CD8-positive, alpha-beta memory T cell (primary cell): ENCODE results near the gene MASP1. TPM values are rescaled to one million over a fixed set of nuclear protein-coding genes. Genes with fewer than 3 reads are reported as not detected.

Experiments
- CTCF ChIA-PET: fragments of 350-600 bp; sonication (Branson Sonifier 250); formaldehyde crosslinking; loops from one replicate; lab custom pipeline; 2021; ENCODE audit warnings: antibody characterized with exemption; lab: Charles Lee
- POLR2A ChIA-PET: fragments of 350-600 bp; sonication (Branson Sonifier 250); formaldehyde crosslinking; loops from one replicate; lab custom pipeline; 2021; ENCODE audit warnings: antibody characterized with exemption; lab: Charles Lee
- DNase-seq, 5 donors: peaks; one replicate each; pipeline versions ENCODE4 v3.0.0 to v3.0.0-alpha.2; 2020 to 2022; ENCODE audit warnings: mixed read lengths in 1 of 5
- H3K27ac ChIP-seq: one replicate; pipeline ENCODE4 v1.7.0; 2013; ENCODE audit warnings: low read depth, mild to moderate bottlenecking, low read length, moderate library complexity
- H3K27me3 ChIP-seq: 2 replicates; pipeline ENCODE4 v1.7.0; 2013; ENCODE audit warnings: low read length, mild to moderate bottlenecking; ENCODE audit not compliant: insufficient read depth, poor library complexity, severe bottlenecking
- H3K36me3 ChIP-seq: 2 replicates; pipeline ENCODE4 v1.7.0; 2013; ENCODE audit warnings: mild to moderate bottlenecking, low read length, moderate library complexity; ENCODE audit not compliant: insufficient read depth
- H3K4me1 ChIP-seq: 2 replicates; pipeline ENCODE4 v1.7.0; 2013; ENCODE audit warnings: mild to moderate bottlenecking, low read length, moderate library complexity; ENCODE audit not compliant: insufficient read depth
- H3K4me3 ChIP-seq: 2 replicates; pipeline ENCODE4 v1.7.0; 2013; ENCODE audit warnings: mild to moderate bottlenecking, low read length
- H3K9me3 ChIP-seq: 2 replicates; pipeline ENCODE4 v1.7.0; 2013; ENCODE audit warnings: mild to moderate bottlenecking, low read length
- H3K27ac Mint-ChIP-seq, 8 donors: one replicate each; pipeline ENCODE4 v1.8.0; 2020 to 2021; ENCODE audit warnings: mixed read lengths in 8 of 8, mild to moderate bottlenecking in 6 of 8, inconsistent platforms in 3 of 8, moderate library complexity in 3 of 8
- H3K27me3 Mint-ChIP-seq, 2 donors: one replicate each; pipeline ENCODE4 v1.8.0; 2020 to 2021; ENCODE audit warnings: mixed read lengths in 2 of 2, mild to moderate bottlenecking in 1 of 2, moderate library complexity in 1 of 2
- H3K36me3 Mint-ChIP-seq, 3 donors: one replicate each; pipeline ENCODE4 v1.8.0; 2020 to 2021; ENCODE audit warnings: mixed read lengths in 3 of 3, inconsistent platforms in 1 of 3, mild to moderate bottlenecking in 1 of 3
- H3K4me1 Mint-ChIP-seq, 3 donors: one replicate each; pipeline ENCODE4 v1.8.0; 2020 to 2021; ENCODE audit warnings: mixed read lengths in 3 of 3, inconsistent platforms in 1 of 3, mild to moderate bottlenecking in 1 of 3
- H3K4me3 Mint-ChIP-seq, 7 donors: one replicate each; pipeline ENCODE4 v1.8.0; 2020 to 2021; ENCODE audit warnings: mixed read lengths in 7 of 7, mild to moderate bottlenecking in 6 of 7, moderate library complexity in 4 of 7, inconsistent platforms in 2 of 7
- H3K9me3 Mint-ChIP-seq, 5 donors: one replicate each; pipeline ENCODE4 v1.8.0; 2020 to 2022; ENCODE audit warnings: mixed read lengths in 5 of 5, mild to moderate bottlenecking in 3 of 5, moderate library complexity in 2 of 5, inconsistent platforms in 1 of 5
- polyA plus RNA-seq: library from polyadenylated mRNA; unstranded; fragments of 300-500 nt; fragmentation: Illumina TruSeq; gene quantifications from one replicate; pipeline ENCODE4 v1.2.3, GENCODE V29; 2021
- total RNA-seq, 2 experiments: library from RNA; stranded (reverse); gene quantifications; one replicate each; pipeline ENCODE4 v1.2.3, GENCODE V29; 2021

MASP1 gene
- total and polyA plus RNA-seq, 3 experiments from 2014 or later: not detected

GRCh38 chr3:187269486-187269885 lies 22.1 kb downstream of the MASP1 start:
- H3K27ac ChIP-seq: no peak overlapping the region
- no peak overlapping the region for H3K4me3 ChIP-seq
- Mint-ChIP-seq H3K4me1 (no peaks in the 10 kb centered on the region), H3K9me3 (peaks cover 1 to 7% (median 4%) of the 10 kb centered on the region in 5 donors), H3K4me3 (no peak overlapping the region), H3K27ac (no peak overlapping the region), H3K27me3 (peaks cover 25 to 60% of the 10 kb centered on the region in 2 donors), H3K36me3 (peaks cover 0 to 13% (median 0%) of the 10 kb centered on the region in 3 donors)
- ChIA-PET CTCF (no interaction called here), POLR2A (no interaction called here)
- DNase-seq: no peak
- H3K4me1 ChIP-seq: no peaks in the 10 kb centered on the region
- no peaks in the 10 kb centered on the region for H3K9me3 ChIP-seq
- H3K27me3 ChIP-seq: no peaks in the 10 kb centered on the region
- no peaks in the 10 kb centered on the region for H3K36me3 ChIP-seq

GRCh38 chr3:187267306-187267705 lies 24.2 kb downstream of the MASP1 start:
- Histone ChIP-seq H3K27me3 (no peaks in the 10 kb centered on the region), H3K27ac (no peak overlapping the region), H3K36me3 (no peaks in the 10 kb centered on the region), H3K9me3 (no peaks in the 10 kb centered on the region), H3K4me1 (no peaks in the 10 kb centered on the region), H3K4me3 (no peak overlapping the region)
- Mint-ChIP-seq H3K4me1 (no peaks in the 10 kb centered on the region), H3K27me3 (peaks cover 25 to 66% of the 10 kb centered on the region in 2 donors), H3K9me3 (peaks cover 1 to 7% (median 4%) of the 10 kb centered on the region in 5 donors), H3K4me3 (no peak overlapping the region), H3K36me3 (peaks cover 0 to 13% (median 0%) of the 10 kb centered on the region in 3 donors), H3K27ac (no peak overlapping the region)
- no peak for DNase-seq
- CTCF ChIA-PET: no interaction called here
- POLR2A ChIA-PET: no interaction called here

- ChIA-PET CTCF (interaction anchor here (1.1 kb wide), 1 partner anchor 10 kb away, joined by 4 read pairs; no protein-coding TSS in a partner anchor), POLR2A (no interaction called here)
- Mint-ChIP-seq H3K9me3 (peaks cover 1 to 7% (median 4%) of the 10 kb centered on the region in 5 donors), H3K27ac (peak overlapping the region in 1 of 8 donors; percentile 30), H3K4me1 (no peaks in the 10 kb centered on the region), H3K36me3 (peaks cover 0 to 13% (median 0%) of the 10 kb centered on the region in 3 donors), H3K27me3 (peaks cover 28 to 67% of the 10 kb centered on the region in 2 donors), H3K4me3 (no peak overlapping the region)
- Histone ChIP-seq H3K9me3 (no peaks in the 10 kb centered on the region), H3K4me1 (no peaks in the 10 kb centered on the region), H3K27me3 (no peaks in the 10 kb centered on the region), H3K36me3 (no peaks in the 10 kb centered on the region), H3K4me3 (no peak overlapping the region), H3K27ac (no peak overlapping the region)
- DNase-seq: no peak
These were observed 24.8 kb downstream of the MASP1 start for GRCh38 chr3:187266691-187267090.

GRCh38 chr3:187265461-187265955 lies 26.0 kb downstream of the MASP1 start:
- Histone ChIP-seq H3K9me3 (no peaks in the 10 kb centered on the region), H3K4me1 (no peaks in the 10 kb centered on the region), H3K36me3 (no peaks in the 10 kb centered on the region), H3K27ac (no peak overlapping the region), H3K4me3 (no peak overlapping the region), H3K27me3 (no peaks in the 10 kb centered on the region)
- DNase-seq: no peak
- H3K9me3 Mint-ChIP-seq: peaks cover 1 to 7% (median 4%) of the 10 kb centered on the region in 5 donors
- ChIA-PET POLR2A (no interaction called here), CTCF (interaction anchor here (1.1 to 2.1 kb wide), 2 partner anchors 11 to 15 kb away, joined by 4 to 5 read pairs; no protein-coding TSS in a partner anchor)
- H3K27me3 Mint-ChIP-seq: peaks cover 25 to 73% of the 10 kb centered on the region in 2 donors
- H3K27ac Mint-ChIP-seq: no peak overlapping the region
- H3K4me1 Mint-ChIP-seq: no peaks in the 10 kb centered on the region
- no peak overlapping the region for H3K4me3 Mint-ChIP-seq
- H3K36me3 Mint-ChIP-seq: peaks cover 0 to 11% (median 0%) of the 10 kb centered on the region in 3 donors

GRCh38 chr3:187264911-187265310 lies 26.6 kb downstream of the MASP1 start:
- Mint-ChIP-seq H3K27ac (no peak overlapping the region), H3K4me3 (no peak overlapping the region), H3K4me1 (no peaks in the 10 kb centered on the region), H3K27me3 (peaks cover 21 to 69% of the 10 kb centered on the region in 2 donors), H3K9me3 (peaks cover under 1 to 7% (median 4%) of the 10 kb centered on the region in 5 donors), H3K36me3 (peaks cover 0 to 7% (median 0%) of the 10 kb centered on the region in 3 donors)
- H3K4me3 ChIP-seq: no peak overlapping the region
- no peaks in the 10 kb centered on the region for H3K27me3 ChIP-seq
- POLR2A ChIA-PET: no interaction called here
- no peaks in the 10 kb centered on the region for H3K4me1 ChIP-seq
- H3K36me3 ChIP-seq: no peaks in the 10 kb centered on the region
- DNase-seq: no peak
- H3K27ac ChIP-seq: no peak overlapping the region
- CTCF ChIA-PET: interaction anchor here (2.1 kb wide), 1 partner anchor 14 kb away, joined by 5 read pairs; no protein-coding TSS in a partner anchor
- H3K9me3 ChIP-seq: no peaks in the 10 kb centered on the region

GRCh38 chr3:187264021-187264420 lies 27.5 kb downstream of the MASP1 start:
- no peaks in the 10 kb centered on the region for H3K4me1 Mint-ChIP-seq
- peaks cover 0 to 2% (median under 1%) of the 10 kb centered on the region in 5 donors for H3K9me3 Mint-ChIP-seq
- DNase-seq: no peak
- Histone ChIP-seq H3K4me1 (no peaks in the 10 kb centered on the region), H3K9me3 (no peaks in the 10 kb centered on the region), H3K4me3 (no peak overlapping the region), H3K27me3 (no peaks in the 10 kb centered on the region), H3K27ac (no peak overlapping the region), H3K36me3 (no peaks in the 10 kb centered on the region)
- CTCF ChIA-PET: interaction anchor here (2.1 kb wide), 1 partner anchor 13 kb away, joined by 5 read pairs; no protein-coding TSS in a partner anchor
- POLR2A ChIA-PET: no interaction called here
- H3K4me3 Mint-ChIP-seq: no peak overlapping the region
- H3K36me3 Mint-ChIP-seq: no peaks in the 10 kb centered on the region
- H3K27me3 Mint-ChIP-seq: peaks cover 20 to 63% of the 10 kb centered on the region in 2 donors
- H3K27ac Mint-ChIP-seq: no peak overlapping the region

GRCh38 chr3:187263270-187263669 lies 28.3 kb downstream of the MASP1 start:
- H3K4me1 ChIP-seq: no peaks in the 10 kb centered on the region
- H3K4me3 ChIP-seq: no peak overlapping the region
- H3K36me3 ChIP-seq: no peaks in the 10 kb centered on the region
- no peak overlapping the region for H3K4me3 Mint-ChIP-seq
- peaks cover 20 to 63% of the 10 kb centered on the region in 2 donors for H3K27me3 Mint-ChIP-seq
- H3K27ac ChIP-seq: no peak overlapping the region
- no peak for DNase-seq
- no peaks in the 10 kb centered on the region for H3K9me3 ChIP-seq
- no peaks in the 10 kb centered on the region for H3K4me1 Mint-ChIP-seq
- peaks cover 0 to 2% (median 0%) of the 10 kb centered on the region in 5 donors for H3K9me3 Mint-ChIP-seq
- H3K36me3 Mint-ChIP-seq: no peaks in the 10 kb centered on the region
- no peak overlapping the region for H3K27ac Mint-ChIP-seq
- no peaks in the 10 kb centered on the region for H3K27me3 ChIP-seq
- ChIA-PET CTCF (no interaction called here), POLR2A (no interaction called here)

- H3K4me3 ChIP-seq: no peak overlapping the region
- Mint-ChIP-seq H3K4me3 (no peak overlapping the region), H3K27ac (no peak overlapping the region), H3K9me3 (no peaks in the 10 kb centered on the region), H3K4me1 (no peaks in the 10 kb centered on the region), H3K36me3 (no peaks in the 10 kb centered on the region), H3K27me3 (peaks cover 15 to 58% of the 10 kb centered on the region in 2 donors)
- H3K27ac ChIP-seq: no peak overlapping the region
- POLR2A ChIA-PET: no interaction called here
- no peaks in the 10 kb centered on the region for H3K9me3 ChIP-seq
- H3K4me1 ChIP-seq: no peaks in the 10 kb centered on the region
- CTCF ChIA-PET: no interaction called here
- no peaks in the 10 kb centered on the region for H3K27me3 ChIP-seq
- H3K36me3 ChIP-seq: no peaks in the 10 kb centered on the region
- DNase-seq: no peak
These were observed 29.2 kb downstream of the MASP1 start for GRCh38 chr3:187262360-187262759.
